ENCODE measurements around the gene EIF2B4.

EIF2B4 gene

GRCh38 chr2:27370026-27370815, at the start of gene EIF2B4, which contains the start of gene SNX17:
TSS of gene EIF2B4 (minus strand) at chr2:27370338. CDS start at chr2:27370314, 24 bp downstream.
TSS of gene SNX17 (plus strand) at chr2:27370616. CDS start at chr2:27370744, 128 bp downstream.
- peaks cover 50% of the 10 kb centered on the region for H3K4me1 Mint-ChIP-seq
- ATAC-seq: peak; percentile 94

GRCh38 chr2:27416151-27416550, 46.0 kb upstream of the EIF2B4 start:
- Mint-ChIP-seq H3K27me3 (peaks cover 7% of the 10 kb centered on the region), H3K27ac (no peak overlapping the region), H3K4me3 (no peak overlapping the region), H3K9me3 (peaks cover 0 to 4% of the 10 kb centered on the region in 2 donors), H3K4me1 (no peaks in the 10 kb centered on the region)
- DNase-seq: no peak
- no peak for ATAC-seq

More at GRCh38 chr2:27370026-27370815, at the start of gene EIF2B4, which contains the start of gene SNX17:
- H3K27me3 Mint-ChIP-seq: no peaks in the 10 kb centered on the region
- H3K27ac Mint-ChIP-seq: peak within 1 kb of the TSS; percentile 93 to 98
- H3K9me3 Mint-ChIP-seq: no peaks in the 10 kb centered on the region
- peak within 1 kb of the TSS; percentile 81 to 85 for H3K4me3 Mint-ChIP-seq
- DNase-seq: peak; percentile 99 to 100

- no peak for ATAC-seq
- no peak for DNase-seq
- H3K4me3 Mint-ChIP-seq: no peak overlapping the region
- peaks cover 18% of the 10 kb centered on the region for H3K4me1 Mint-ChIP-seq
- peaks cover 0 to 4% of the 10 kb centered on the region in 2 donors for H3K9me3 Mint-ChIP-seq
- no peak overlapping the region for H3K27ac Mint-ChIP-seq
- peaks cover 7% of the 10 kb centered on the region for H3K27me3 Mint-ChIP-seq
Observed at GRCh38 chr2:27412419-27413152, 42.4 kb upstream of the EIF2B4 start.

GRCh38 chr2:27409321-27410073, 39.4 kb upstream of the EIF2B4 start, which contains the start of gene PPM1G:
TSS of gene PPM1G (minus strand) at chr2:27409591. CDS start at chr2:27409422, 169 bp downstream.
- DNase-seq (peak; percentile 96), ATAC-seq (peak; percentile 98)
- peaks cover 0 to 4% of the 10 kb centered on the region in 2 donors for H3K9me3 Mint-ChIP-seq
- H3K4me3 Mint-ChIP-seq: peak within 1 kb of the TSS; percentile 85 to 98
- peaks cover 7% of the 10 kb centered on the region for H3K27me3 Mint-ChIP-seq
- H3K4me1 Mint-ChIP-seq: peaks cover 42% of the 10 kb centered on the region
- peak within 1 kb of the TSS; percentile 96 to 97 for H3K27ac Mint-ChIP-seq

- ATAC-seq (peak; percentile 47), DNase-seq (no peak)
- H3K9me3 Mint-ChIP-seq: peaks cover 0 to 4% of the 10 kb centered on the region in 2 donors
- H3K27ac Mint-ChIP-seq: peak overlapping the region; percentile 74 to 97
- H3K4me3 Mint-ChIP-seq: peak overlapping the region; percentile 85 to 98
- H3K4me1 Mint-ChIP-seq: peaks cover 42% of the 10 kb centered on the region
- H3K27me3 Mint-ChIP-seq: peaks cover 7% of the 10 kb centered on the region
Observed at GRCh38 chr2:27408601-27409320, 38.6 kb upstream of the EIF2B4 start.

- ATAC-seq (no peak), DNase-seq (no peak)
- Mint-ChIP-seq H3K4me1 (peaks cover 42% of the 10 kb centered on the region), H3K9me3 (peaks cover 0 to 4% of the 10 kb centered on the region in 2 donors), H3K27me3 (peaks cover 7% of the 10 kb centered on the region), H3K27ac (peak overlapping the region; percentile 38 to 74), H3K4me3 (peak overlapping the region; percentile 85 to 98)
Observed at GRCh38 chr2:27407798-27408491, 37.8 kb upstream of the EIF2B4 start.

GRCh38 chr2:27400348-27401135, 30.4 kb upstream of the EIF2B4 start:
- Mint-ChIP-seq H3K9me3 (no peaks in the 10 kb centered on the region), H3K27ac (peak overlapping the region in 1 of 2 donors; percentile 44), H3K4me1 (peaks cover 45% of the 10 kb centered on the region), H3K4me3 (no peak overlapping the region), H3K27me3 (no peaks in the 10 kb centered on the region)
- ATAC-seq (no peak), DNase-seq (no peak)

GRCh38 chr2:27398962-27399361, 28.8 kb upstream of the EIF2B4 start:
- ATAC-seq (no peak), DNase-seq (no peak)
- H3K27ac Mint-ChIP-seq: no peak overlapping the region
- H3K27me3 Mint-ChIP-seq: no peaks in the 10 kb centered on the region
- H3K9me3 Mint-ChIP-seq: no peaks in the 10 kb centered on the region
- H3K4me1 Mint-ChIP-seq: peaks cover 44% of the 10 kb centered on the region
- peak overlapping the region; percentile 7 to 16 for H3K4me3 Mint-ChIP-seq

GRCh38 chr2:27393225-27393624, 23.1 kb upstream of the EIF2B4 start:
- Mint-ChIP-seq H3K27ac (no peak overlapping the region), H3K4me1 (peaks cover 30% of the 10 kb centered on the region), H3K9me3 (no peaks in the 10 kb centered on the region), H3K27me3 (no peaks in the 10 kb centered on the region), H3K4me3 (no peak overlapping the region)
- no peak for DNase-seq
- ATAC-seq: no peak

- no peaks in the 10 kb centered on the region for H3K9me3 Mint-ChIP-seq
- no peak for DNase-seq
- no peak overlapping the region for H3K4me3 Mint-ChIP-seq
- H3K27me3 Mint-ChIP-seq: no peaks in the 10 kb centered on the region
- H3K4me1 Mint-ChIP-seq: peaks cover 18% of the 10 kb centered on the region
- peak overlapping the region in 1 of 2 donors; percentile 53 for H3K27ac Mint-ChIP-seq
- no peak for ATAC-seq
Observed at GRCh38 chr2:27390822-27391679, 20.9 kb upstream of the EIF2B4 start.

GRCh38 chr2:27381577-27382181, 11.5 kb upstream of the EIF2B4 start:
- H3K4me3 Mint-ChIP-seq: peak overlapping the region; percentile 90 to 93
- H3K9me3 Mint-ChIP-seq: no peaks in the 10 kb centered on the region
- H3K27me3 Mint-ChIP-seq: no peaks in the 10 kb centered on the region
- peak overlapping the region in 1 of 2 donors; percentile 96 for H3K27ac Mint-ChIP-seq
- ATAC-seq (no peak), DNase-seq (no peak)
- H3K4me1 Mint-ChIP-seq: peaks cover 55% of the 10 kb centered on the region

- no peaks in the 10 kb centered on the region for H3K27me3 Mint-ChIP-seq
- H3K9me3 Mint-ChIP-seq: no peaks in the 10 kb centered on the region
- H3K27ac Mint-ChIP-seq: peak within 1 kb of the TSS; percentile 92 to 96
- H3K4me3 Mint-ChIP-seq: peak within 1 kb of the TSS; percentile 90 to 93
- DNase-seq: peak; percentile 78 to 91
- peak; percentile 92 for ATAC-seq
- peaks cover 55% of the 10 kb centered on the region for H3K4me1 Mint-ChIP-seq
Observed at GRCh38 chr2:27380626-27381545, 10.7 kb upstream of the EIF2B4 start, which contains the start of gene ZNF513. TSS of gene ZNF513 (minus strand) at chr2:27380734. CDS start at chr2:27380526, 208 bp downstream.
